Stimulated activated CD8-positive, alpha-beta memory T cell treated with anti-CD3 and anti-CD28 coated beads, Interleukin-12 subunit alpha, Interleukin-12 subunit beta, amount 100 ng/mL, for 1 hour (primary cell): ENCODE data around the gene TPGS1.

ENCODE experiments used
- DNase-seq: peaks from one replicate; pipeline ENCODE4 v3.0.0-alpha.2; 2020; ENCODE audit warnings: low read depth

Gene TPGS1

GRCh38 chr19:519449-519865 is 12.2 kb downstream of the TPGS1 start:
- DNase-seq = no peak

DNA sequence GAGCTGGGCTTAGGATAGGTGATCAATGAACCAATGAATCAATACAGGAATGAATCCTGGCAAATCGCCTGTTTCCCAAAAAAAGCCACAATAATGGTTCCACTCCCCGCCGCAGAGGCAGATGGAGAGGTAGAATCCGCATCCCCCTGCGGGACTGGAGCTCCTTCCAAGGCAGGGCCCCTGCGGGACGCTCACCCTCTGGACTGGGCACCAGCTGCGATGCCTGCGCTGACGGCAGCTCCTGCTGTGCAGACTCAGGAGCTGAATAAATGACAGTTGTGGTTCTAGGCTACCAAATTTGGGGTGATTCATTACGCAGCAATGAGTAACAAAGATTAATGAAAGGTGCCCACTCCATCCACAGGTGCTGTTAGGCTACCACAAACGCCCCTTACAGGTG is 15.4 kb downstream of the TPGS1 start:
- no peak for DNase-seq

- no peak for DNase-seq
Observed at GRCh38 chr19:524062-524674, 16.9 kb downstream of the TPGS1 start.

- no peak for DNase-seq
Observed at GRCh38 chr19:525029-525428, 17.7 kb downstream of the TPGS1 start.

- no peak for DNase-seq
Observed at GRCh38 chr19:525857-526419, 18.6 kb downstream of the TPGS1 start.

DNA sequence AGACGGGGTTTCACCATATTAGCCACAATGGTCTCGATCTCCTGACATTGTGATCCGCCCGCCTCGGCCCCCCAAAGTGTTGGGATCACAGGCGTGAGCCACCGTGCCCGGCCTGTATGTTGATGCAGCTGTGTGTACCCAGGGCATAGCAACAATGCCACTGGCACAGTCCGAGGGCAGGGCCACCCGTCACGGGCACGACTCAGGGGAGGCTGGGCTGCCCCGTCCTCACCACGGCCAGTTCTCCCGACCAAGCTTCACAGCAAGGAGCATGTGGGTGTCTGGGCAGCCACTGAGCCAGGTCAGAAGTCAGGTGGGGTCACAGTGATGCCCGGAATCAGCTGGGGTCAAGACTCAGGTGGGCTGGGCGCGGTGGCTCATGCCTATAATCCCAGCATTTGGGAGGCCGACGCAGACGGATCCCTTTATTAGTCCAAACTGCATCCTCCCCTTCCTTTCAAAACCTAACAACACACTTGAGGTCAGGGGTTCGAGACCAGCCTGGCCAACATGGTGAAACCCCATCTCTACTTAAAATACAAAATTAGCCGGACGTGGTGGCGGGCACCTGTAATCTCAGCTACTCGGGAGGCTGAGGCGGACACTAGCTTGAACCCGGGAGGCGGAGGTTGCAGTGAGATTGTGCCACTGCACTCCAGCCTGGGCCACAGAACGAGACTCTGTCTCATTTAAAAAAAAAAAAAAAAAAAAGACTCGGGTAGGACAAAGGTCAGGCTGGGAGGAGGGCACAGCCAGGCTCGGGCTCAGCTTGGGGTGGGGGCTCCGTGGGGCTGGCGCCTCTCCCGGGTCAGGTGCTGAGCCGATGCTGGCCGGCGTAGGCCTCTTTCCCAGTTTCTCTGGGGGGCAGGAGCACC is 23.1 kb downstream of the TPGS1 start:
- no peak for DNase-seq

GRCh38 chr19:531009-531752 is 23.9 kb downstream of the TPGS1 start:
- peak; percentile 69 for DNase-seq

GRCh38 chr19:531753-532560 is 24.7 kb downstream of the TPGS1 start, which contains the start of gene CDC34:
CDC34 (plus strand) TSS chr19:531760; CDS start chr19:531932, 172 bp downstream.
- no peak for DNase-seq

GRCh38 chr19:532561-533363 is 25.5 kb downstream of the TPGS1 start:
- no peak for DNase-seq

- no peak for DNase-seq
Observed at GRCh38 chr19:533364-534058, 26.2 kb downstream of the TPGS1 start.

- no peak for DNase-seq
Observed at GRCh38 chr19:534088-534487, 26.8 kb downstream of the TPGS1 start.

DNA sequence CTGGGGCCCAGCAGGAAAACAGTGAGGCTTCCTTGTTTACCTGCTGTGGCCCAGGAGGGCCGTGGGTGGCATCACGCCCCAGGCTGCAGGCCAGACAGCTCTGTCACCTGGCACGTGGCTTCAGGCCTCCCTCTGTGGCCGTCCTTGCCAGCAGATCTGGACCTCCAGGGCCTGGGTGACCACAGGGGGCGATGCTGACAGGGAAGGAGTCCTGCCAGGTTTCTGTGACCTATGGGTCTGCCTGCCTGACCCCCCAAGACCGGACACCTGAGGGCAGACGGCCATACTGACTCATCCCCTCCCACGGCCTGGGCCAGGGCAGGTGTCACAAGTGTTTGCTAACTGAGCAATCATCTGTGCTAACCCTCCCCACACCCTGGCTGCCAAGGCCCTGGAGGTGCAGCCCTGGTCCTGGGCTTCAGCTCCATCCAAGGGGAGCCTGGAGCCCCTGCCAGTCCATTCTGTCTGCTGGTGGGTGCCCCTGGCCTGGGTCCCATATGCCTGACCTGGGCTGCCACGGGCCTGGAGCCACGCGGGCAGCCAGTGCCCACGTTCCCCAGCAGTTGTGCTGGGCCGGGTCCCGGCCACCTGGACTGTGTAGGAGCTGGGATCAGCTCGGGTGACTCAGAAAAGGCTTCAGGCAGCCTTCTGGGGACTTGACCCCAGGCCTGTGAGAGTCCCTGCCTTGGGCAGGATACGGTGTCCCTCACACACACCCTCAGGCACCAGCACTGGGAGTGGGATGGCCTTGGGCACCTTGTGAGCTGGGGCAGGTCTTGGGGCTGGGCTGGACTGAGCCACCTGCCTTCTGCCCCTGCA is 27.9 kb downstream of the TPGS1 start:
- DNase-seq = no peak

DNA sequence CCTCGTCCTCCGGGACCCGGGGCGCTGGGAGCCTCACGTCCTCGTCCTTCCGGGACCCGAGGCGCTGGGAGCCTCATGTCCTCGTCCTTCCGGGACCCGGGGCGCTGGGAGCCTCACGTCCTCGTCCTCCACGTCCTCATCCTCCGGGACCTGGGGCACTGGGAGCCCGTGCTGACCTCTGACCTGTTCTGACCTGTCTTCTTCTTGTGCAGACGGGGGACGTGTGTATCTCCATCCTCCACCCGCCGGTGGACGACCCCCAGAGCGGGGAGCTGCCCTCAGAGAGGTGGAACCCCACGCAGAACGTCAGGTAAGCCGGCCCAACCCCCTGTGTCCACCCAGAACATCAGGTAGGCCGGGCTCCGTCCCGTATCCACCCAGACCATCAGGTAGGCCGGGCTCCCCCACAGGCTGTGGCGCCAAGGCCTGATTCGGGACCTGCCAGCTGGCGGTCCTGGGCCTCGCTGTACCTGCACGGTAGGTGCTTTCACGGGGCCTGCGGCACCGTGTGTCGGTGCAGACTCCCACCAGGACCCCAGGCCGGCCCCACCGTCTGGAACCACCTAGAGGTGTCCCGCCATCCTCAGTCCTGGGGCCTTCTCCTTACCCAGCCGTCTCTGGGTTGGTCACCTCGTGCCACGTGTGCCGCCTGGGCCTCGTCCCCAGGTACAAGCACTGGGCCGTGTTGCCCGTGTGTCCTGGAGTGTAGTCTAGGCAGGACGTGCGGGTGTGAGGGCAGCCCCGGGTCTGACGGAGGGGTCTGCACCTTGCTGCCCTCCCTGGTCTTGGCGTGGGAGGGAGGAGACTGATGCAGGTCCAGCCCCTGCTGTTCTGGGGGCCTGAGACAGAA is 29.0 kb downstream of the TPGS1 start:
- no peak for DNase-seq

DNA sequence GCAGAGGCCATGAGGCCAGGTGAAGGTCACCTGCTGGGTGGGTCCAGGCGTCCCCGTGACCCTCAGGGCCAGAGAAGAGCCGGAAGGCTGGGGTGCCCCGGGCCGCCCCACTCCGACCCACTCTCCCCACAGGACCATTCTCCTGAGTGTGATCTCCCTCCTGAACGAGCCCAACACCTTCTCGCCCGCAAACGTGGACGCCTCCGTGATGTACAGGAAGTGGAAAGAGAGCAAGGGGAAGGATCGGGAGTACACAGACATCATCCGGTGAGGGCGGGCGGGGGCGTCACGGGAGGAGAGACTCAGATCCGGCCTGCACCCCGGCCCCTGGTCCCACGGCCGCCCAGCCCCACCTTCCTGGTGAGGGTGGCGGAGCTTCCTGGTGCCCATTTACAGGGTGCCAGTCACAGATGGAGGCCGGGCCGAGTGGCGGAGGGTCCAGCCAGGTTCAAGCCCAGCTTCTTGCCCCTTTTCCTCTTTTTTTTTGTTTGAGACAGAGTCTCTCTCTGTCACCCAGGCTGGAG is 29.6 kb downstream of the TPGS1 start:
- DNase-seq = no peak

DNA sequence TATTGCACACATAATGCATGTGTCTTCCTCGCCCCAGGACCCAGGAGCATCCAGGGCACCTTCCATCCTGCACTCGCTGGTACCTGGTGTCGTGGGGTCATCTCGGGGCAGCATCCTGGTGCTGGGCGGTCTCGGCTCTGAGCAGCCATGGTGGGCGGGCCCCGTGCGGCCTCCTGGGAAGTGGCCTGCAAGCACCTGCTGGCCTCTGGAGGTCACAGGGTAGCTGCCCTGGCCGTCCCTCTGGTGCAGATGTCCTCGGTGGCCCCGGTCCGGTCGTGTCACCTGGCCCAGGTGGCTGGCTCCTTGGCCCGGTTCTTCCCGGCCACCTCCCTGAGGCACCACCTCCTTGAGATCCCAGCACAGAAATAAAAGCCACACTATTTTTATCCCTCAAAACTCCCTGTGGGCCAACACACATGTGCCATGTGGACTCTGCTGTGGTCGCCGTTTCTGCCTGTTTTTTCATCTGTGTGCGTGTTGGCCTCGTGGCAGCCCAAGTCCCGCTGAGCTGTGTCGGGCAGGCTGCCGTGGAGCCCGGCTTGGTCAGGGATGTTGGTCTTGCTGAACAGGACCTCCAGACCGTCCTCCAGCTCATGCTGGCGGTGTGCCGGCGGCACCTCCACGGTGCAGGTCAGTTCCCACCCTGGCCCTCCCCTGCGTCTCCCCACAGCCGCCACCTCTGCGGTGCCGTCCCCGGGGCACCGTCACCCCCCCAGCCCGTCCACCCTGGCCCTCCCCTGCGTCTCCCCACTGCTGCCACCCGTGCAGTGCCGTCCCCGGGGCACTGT is 31.5 kb downstream of the TPGS1 start:
- no peak for DNase-seq

DNA sequence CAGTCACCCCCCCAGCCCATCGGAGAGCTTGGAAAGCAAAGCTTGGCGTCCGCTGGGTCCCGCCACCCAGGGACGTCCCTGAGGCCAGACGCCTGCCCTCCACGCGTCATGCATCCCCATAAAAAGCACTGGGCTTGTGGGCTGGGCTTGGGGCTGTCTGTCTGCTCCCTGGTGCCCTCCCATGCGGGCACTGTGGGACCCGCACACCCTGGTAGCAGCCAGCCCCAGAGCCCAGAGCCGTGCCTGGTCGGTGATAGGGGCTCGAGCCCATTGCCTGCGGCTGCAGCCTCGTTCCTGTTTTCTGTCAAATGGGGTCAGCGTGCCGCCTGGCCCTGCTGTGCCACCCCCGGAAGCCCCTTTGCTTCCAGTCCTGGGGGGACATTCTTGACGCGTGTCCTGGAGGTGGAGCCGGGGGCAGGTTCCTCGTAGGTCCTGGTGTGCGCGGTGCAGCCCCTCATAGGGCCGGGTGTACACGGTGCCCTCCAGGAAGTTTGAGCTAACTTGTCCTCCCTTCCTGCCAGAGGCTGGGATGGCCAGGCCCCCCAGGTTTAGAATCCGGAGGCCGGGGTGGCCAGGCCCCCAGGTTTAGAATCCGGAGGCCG is 32.2 kb downstream of the TPGS1 start:
- no peak for DNase-seq
